Vagina (tissue), 2 donors: ENCODE measurements around the gene PTPRD. TPM values are rescaled to one million over a fixed set of nuclear protein-coding genes. Genes with fewer than 3 reads are reported as not detected.

ENCODE experiments used
- DNase-seq, 2 donors: peaks; one replicate each; pipeline ENCODE4 v3.0.0-alpha.2; 2017; ENCODE audit errors: extremely low spot score in 2 of 2
- H3K27ac ChIP-seq: fragments of 200-600 bp; sonication (generic); one replicate; pipeline ENCODE4 v1.5.1; 2019
- H3K27me3 ChIP-seq: fragments of 200-600 bp; sonication (generic); one replicate; pipeline ENCODE4 v1.5.1; 2019
- H3K36me3 ChIP-seq, 2 donors: fragments of 200-600 bp; sonication (generic); one replicate each; pipeline ENCODE4 v1.5.1; 2017 to 2019
- H3K4me1 ChIP-seq: fragments of 200-600 bp; sonication (generic); one replicate; pipeline ENCODE4 v1.5.1; 2019
- H3K4me3 ChIP-seq, 2 donors: fragments of 200-600 bp; sonication (generic); 1 replicate in 1 of 2; 2 replicates in 1 of 2; pipeline ENCODE4 v1.5.1; 2016 to 2019
- H3K9me3 ChIP-seq: fragments of 200-600 bp; sonication (generic); one replicate; pipeline ENCODE4 v1.5.1; 2019
- POLR2A ChIP-seq, 2 donors: fragments of 450-650 bp; IDR thresholded peaks; one replicate each; pipeline ENCODE4 v1.6.1; 2017; ENCODE audit warnings: antibody characterized with exemption in 2 of 2, mild to moderate bottlenecking in 2 of 2, moderate library complexity in 2 of 2
- POLR2AphosphoS5 ChIP-seq, 2 donors: sonication (generic); formaldehyde crosslinking; IDR thresholded peaks; one replicate each; pipeline ENCODE4 v1.9.0; 2017; ENCODE audit warnings: antibody characterized with exemption in 2 of 2, mild to moderate bottlenecking in 2 of 2, low read depth in 1 of 2; ENCODE audit not compliant: insufficient read depth in 1 of 2
- intact Hi-C: fragments of 100-400 bp; cut with DNase I; formaldehyde crosslinking; loops from one replicate; pipeline ENCODE4 v1.15.1; 2023
- total RNA-seq: library from RNA; depleted of rRNA; stranded (reverse); fragments of >200 nt; gene quantifications from one replicate; pipeline ENCODE4 v1.2.3, GENCODE V29; 2016
- TF ChIP-seq, protein P1 (sequence below), 3 experiments: fragments of 450-650 bp in 2 of 3; fragments of 200-600 bp in 1 of 3; sonication (generic) in 1 of 3; IDR thresholded peaks; one replicate each; pipeline ENCODE4 v1.5.1; 2017 to 2019; ENCODE audit warnings: antibody characterized with exemption in 3 of 3, mild to moderate bottlenecking in 2 of 3, moderate library complexity in 2 of 3

Gene PTPRD
- total RNA-seq, 1 donor from 2014 or later = 10.3 TPM

DNA sequence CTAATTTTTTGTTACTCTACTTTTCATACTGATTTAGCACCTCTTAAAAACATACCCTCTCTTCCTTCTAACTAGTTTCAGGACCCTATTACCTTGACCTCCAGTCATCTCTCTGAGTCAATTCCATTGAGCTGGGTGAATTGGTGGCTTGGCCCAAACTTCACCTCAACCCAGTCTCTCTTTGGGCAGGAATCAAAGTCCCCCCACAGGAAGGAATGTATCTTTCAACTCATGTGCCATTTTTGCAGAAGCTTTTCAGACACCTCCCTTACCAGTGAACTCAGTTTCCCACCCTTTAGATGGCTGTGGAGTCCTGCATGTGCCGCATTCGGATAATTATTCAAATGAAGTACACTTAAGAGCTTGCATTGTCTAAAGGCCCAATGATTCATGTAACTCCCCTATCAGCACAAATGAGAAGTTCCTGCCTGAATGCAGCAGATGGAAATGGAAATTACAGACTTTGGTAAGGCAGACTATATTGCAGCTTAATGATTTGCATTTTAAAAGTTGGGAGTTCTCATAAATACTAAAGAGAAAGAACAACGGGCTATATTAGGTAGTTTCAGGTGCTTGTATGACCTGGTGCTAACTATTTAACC, 693.5 kb downstream of the PTPRD start:
- intact Hi-C loops = no loop called here
- no peak for DNase-seq
- Histone ChIP-seq H3K9me3 (no peaks in the 10 kb centered on the region), H3K27me3 (no peaks in the 10 kb centered on the region), H3K4me3 (no peak overlapping the region), H3K36me3 (no peaks in the 10 kb centered on the region), H3K27ac (no peak overlapping the region), H3K4me1 (no peaks in the 10 kb centered on the region)
- TF ChIP-seq, protein P1, sequence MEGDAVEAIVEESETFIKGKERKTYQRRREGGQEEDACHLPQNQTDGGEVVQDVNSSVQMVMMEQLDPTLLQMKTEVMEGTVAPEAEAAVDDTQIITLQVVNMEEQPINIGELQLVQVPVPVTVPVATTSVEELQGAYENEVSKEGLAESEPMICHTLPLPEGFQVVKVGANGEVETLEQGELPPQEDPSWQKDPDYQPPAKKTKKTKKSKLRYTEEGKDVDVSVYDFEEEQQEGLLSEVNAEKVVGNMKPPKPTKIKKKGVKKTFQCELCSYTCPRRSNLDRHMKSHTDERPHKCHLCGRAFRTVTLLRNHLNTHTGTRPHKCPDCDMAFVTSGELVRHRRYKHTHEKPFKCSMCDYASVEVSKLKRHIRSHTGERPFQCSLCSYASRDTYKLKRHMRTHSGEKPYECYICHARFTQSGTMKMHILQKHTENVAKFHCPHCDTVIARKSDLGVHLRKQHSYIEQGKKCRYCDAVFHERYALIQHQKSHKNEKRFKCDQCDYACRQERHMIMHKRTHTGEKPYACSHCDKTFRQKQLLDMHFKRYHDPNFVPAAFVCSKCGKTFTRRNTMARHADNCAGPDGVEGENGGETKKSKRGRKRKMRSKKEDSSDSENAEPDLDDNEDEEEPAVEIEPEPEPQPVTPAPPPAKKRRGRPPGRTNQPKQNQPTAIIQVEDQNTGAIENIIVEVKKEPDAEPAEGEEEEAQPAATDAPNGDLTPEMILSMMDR (IDR thresholded peaks at IDR 0.05) = no peak
- no peak for TF ChIP-seq POLR2AphosphoS5 (IDR thresholded peaks at IDR 0.05; ENCODE audit: insufficient read depth in 1 of 2, low read depth in 1 of 2)
- TF ChIP-seq POLR2A (IDR thresholded peaks at IDR 0.05) = no peak

DNA sequence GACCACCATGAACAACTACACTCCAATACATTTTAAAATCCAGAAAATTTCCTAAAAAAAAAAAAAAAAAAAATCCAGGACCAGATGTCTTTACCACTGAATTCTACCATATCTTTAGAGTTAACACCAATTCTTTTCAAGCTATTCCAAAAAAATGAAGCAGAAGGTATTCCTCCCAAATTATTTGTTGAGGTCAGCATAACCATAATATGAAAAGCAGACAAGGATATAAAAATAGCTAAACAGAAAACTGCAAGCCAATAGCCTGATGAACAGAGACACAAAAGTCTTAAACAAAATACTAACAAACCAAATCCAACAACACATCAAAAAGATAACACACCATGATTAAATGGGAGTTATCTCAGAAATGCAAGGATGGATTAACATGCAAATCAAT, 695.4 kb downstream of the PTPRD start:
- TF ChIP-seq POLR2A (IDR thresholded peaks at IDR 0.05) = no peak
- TF ChIP-seq, protein P1 (IDR thresholded peaks at IDR 0.05) = no peak
- no peak for TF ChIP-seq POLR2AphosphoS5 (IDR thresholded peaks at IDR 0.05; ENCODE audit: insufficient read depth in 1 of 2, low read depth in 1 of 2)
- no peaks in the 10 kb centered on the region for H3K27me3 ChIP-seq
- H3K27ac ChIP-seq = no peak overlapping the region
- H3K9me3 ChIP-seq = no peaks in the 10 kb centered on the region
- DNase-seq = no peak
- no peak overlapping the region for H3K4me3 ChIP-seq
- no peaks in the 10 kb centered on the region for H3K4me1 ChIP-seq
- no peaks in the 10 kb centered on the region for H3K36me3 ChIP-seq
- intact Hi-C loops = no loop called here

DNA sequence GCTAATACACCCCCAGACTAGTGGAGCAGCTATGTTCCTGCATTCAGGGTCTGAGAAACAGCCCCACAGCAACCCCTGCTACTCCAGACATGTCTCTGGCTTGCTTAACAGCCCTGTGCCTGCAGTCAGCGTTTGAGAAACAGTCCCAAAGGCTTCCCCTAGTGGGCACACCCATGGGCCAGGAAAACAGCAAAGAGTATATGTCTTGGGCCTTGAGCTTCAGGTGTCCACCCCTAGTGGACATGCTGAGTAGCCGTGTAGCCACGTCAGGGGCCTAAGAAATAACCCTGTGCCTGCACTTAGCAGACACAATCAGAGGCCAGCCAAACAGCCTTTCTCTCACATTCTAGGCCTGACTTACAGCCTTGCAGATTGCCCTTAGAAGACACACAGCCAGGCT, 698.6 kb downstream of the PTPRD start:
- Histone ChIP-seq H3K36me3 (no peaks in the 10 kb centered on the region), H3K4me3 (no peak overlapping the region), H3K27ac (no peak overlapping the region), H3K27me3 (no peaks in the 10 kb centered on the region), H3K4me1 (no peaks in the 10 kb centered on the region), H3K9me3 (no peaks in the 10 kb centered on the region)
- no peak for DNase-seq
- TF ChIP-seq, protein P1 (IDR thresholded peaks at IDR 0.05) = no peak
- TF ChIP-seq POLR2AphosphoS5 (IDR thresholded peaks at IDR 0.05; ENCODE audit: insufficient read depth in 1 of 2, low read depth in 1 of 2) (no peak), POLR2A (IDR thresholded peaks at IDR 0.05) (no peak)
- intact Hi-C loops = no loop called here

DNA sequence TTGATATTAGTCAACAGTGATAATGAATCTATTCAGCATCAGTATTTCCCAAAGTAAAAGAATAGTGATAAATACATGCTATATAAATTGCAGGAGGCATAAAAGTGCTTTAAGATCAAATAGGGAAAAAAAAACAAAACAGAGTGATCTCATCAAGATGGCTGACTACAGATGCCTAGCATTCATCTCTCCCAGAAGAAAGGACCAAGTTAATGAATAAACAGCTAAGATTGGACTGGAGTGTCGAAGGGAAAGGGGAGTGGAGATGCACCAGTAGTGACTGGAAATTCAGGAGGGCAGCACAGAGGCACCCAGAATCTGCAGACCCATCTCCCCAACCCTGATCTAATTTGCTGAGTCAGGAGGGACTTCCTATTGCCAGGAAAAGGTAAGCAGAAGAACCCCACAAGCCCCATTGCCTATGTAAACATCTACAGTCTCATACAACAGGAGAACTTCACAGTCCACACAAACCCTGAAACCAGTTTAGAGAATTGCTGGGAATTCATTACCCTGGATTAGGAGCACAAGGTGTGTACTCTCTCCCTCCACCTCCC, 699.4 kb downstream of the PTPRD start:
- Histone ChIP-seq H3K4me3 (no peak overlapping the region), H3K4me1 (no peaks in the 10 kb centered on the region), H3K9me3 (no peaks in the 10 kb centered on the region), H3K36me3 (no peaks in the 10 kb centered on the region), H3K27me3 (no peaks in the 10 kb centered on the region), H3K27ac (no peak overlapping the region)
- TF ChIP-seq, protein P1 (IDR thresholded peaks at IDR 0.05) = no peak
- TF ChIP-seq POLR2AphosphoS5 (IDR thresholded peaks at IDR 0.05; ENCODE audit: insufficient read depth in 1 of 2, low read depth in 1 of 2) (no peak), POLR2A (IDR thresholded peaks at IDR 0.05) (no peak)
- intact Hi-C loops = no loop called here
- DNase-seq = no peak

DNA sequence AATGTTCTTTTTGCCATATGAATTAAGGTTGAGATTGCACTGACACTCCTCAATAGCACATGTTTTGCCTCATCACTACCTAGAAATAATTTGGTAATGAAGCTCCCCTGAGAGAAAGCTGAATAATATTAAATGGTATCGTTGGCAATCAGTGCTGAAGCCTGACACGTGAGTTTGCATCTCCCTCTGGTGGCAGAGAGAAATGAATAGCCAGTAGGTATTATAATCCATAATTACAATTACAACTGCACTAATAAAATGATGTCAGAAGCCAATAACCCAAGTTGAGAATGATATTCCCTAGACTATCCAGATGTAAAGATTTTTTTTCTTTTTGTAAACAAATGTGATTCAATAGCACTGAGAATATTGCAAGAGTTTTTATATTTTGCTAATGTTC, 700.3 kb downstream of the PTPRD start:
- Histone ChIP-seq H3K27ac (no peak overlapping the region), H3K9me3 (no peaks in the 10 kb centered on the region), H3K4me3 (no peak overlapping the region), H3K36me3 (no peaks in the 10 kb centered on the region), H3K4me1 (no peaks in the 10 kb centered on the region), H3K27me3 (no peaks in the 10 kb centered on the region)
- TF ChIP-seq POLR2A (IDR thresholded peaks at IDR 0.05) (no peak), POLR2AphosphoS5 (IDR thresholded peaks at IDR 0.05; ENCODE audit: insufficient read depth in 1 of 2, low read depth in 1 of 2) (no peak)
- TF ChIP-seq, protein P1 (IDR thresholded peaks at IDR 0.05) = no peak
- no peak for DNase-seq
- intact Hi-C loops = no loop called here
